ENCODE results near the gene SLC35C1.

Gene SLC35C1

DNA sequence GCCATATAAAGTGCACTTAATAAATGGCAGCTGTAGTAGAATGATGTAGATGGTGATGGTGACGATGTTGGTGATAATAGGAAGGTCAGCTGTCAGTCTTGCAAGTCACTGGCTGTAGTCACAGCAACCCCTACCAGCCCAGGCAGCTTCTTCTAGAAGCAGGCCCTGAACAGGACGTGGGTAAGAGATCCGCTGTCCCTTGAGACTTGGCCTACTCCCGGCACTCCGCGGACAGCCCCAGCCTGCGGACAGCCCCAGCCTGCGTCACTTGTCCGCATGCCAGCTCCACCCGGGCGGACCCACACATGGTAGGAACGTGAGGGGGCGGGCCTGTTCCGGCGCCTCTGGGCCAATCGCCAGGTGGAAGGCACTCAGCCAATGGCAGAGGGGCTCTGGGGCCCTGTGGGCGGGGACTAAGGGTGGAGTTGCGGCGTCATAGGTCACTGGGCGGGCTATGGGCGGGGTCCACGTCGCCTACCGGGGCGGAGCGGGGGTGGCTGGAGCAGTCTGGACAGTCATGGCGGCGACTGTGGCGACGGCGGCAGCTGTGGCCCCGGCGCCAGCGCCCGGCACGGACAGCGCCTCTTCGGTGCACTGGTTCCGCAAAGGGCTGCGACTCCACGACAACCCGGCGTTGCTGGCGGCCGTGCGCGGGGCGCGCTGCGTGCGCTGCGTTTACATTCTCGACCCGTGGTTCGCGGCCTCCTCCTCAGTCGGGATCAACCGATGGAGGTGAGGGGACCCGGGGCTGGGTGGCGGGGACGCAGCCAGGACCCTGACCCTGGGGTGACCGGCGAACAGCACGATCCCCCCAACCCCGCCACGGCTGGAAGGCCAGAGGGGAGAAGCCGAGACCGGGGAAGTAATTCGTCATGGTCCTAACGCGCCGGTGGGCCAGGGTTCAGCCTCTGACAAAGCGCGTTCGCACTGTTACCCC lies 42.3 kb downstream of the SLC35C1 start, which contains the start of gene CRY2:
TSS of gene CRY2 (plus strand) at position 502 of the 937 bp plus-strand sequence. CDS start at position 518, 16 bp downstream.
- DNase-seq (ENCODE audit: low spot score) = peak; percentile 96

DNA sequence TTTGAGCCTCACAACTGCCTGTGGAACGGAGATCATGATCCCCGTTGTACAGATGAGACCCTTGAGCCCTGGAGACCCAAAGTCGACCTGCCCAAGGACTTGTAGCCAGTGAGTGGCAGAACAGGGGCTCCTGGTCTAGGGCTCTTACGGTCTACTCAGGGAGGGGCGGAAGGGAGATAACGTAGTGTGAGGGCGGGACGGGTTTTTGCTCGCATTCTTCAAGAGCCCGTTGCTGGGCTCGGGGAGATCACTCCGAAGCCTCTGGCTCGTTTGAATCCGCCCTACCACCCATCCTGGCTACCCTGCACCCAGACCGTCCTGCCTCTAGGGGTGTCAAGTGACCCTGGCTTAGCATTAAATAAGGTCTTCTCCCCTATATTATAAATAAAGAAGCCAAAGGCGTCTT lies 43.0 kb downstream of the SLC35C1 start:
- peak; percentile 68 for DNase-seq (ENCODE audit: low spot score)

DNA sequence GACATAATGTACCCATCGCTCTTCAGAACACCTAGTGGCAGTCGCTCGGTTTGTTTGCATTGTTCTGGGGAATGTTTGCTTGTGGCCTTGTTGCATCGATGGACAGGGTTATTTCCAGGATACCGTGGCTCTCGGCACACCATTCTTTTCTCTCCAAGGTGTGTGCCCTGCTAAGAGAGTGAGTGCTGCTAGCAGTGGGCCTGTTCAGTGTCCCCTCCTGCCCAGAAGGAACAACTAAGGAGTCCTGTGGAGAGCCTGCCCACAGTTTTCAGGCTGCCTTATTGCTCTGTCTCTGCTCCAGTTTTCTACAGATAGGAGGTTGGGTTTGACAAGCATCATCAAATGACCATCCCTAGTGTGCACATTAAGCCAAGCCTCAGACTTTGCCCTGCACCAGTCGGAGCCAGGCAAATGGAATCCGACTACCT lies 43.7 kb downstream of the SLC35C1 start:
- no peak for DNase-seq (ENCODE audit: low spot score)

DNA sequence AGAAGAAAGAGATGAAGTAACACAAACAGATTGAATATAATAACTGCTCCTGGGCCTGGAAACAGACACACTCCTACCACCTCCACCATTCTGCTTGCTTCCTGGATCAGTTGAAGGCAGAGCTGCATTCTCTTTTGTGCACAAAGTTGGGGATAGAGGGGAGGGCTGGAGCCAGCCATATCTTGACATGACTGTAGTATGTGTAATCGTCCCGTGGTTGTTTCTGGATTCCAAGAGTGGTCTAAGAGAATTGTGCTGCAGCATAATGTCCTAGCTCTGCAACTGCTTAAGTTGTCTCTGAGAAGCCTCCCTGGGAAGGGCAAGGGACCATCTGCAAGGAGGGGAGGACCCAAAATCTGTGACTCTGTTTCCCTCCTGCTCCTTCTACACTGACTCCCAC lies 45.5 kb downstream of the SLC35C1 start:
- peak; percentile 16 for DNase-seq (ENCODE audit: low spot score)

DNA sequence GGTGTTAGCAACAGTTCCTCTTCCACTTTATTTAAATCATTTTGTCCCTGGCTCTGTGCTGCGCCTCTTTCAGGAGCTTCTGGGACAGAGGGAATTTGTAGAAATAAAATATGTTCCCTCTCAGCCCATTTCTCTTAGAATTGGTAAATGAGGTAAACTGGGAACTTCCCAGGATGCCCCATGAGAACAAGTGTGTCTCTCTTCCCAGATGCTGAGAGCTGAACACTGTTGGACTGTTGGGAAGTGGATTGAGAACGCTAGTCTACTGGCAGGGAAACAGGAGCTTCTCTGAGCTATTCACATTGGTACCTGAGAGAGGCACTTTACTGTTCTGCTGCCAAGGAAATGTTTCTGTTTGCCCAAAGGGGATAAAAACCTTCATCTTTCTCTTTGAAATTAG lies 46.3 kb downstream of the SLC35C1 start:
- no peak for DNase-seq (ENCODE audit: low spot score)

DNA sequence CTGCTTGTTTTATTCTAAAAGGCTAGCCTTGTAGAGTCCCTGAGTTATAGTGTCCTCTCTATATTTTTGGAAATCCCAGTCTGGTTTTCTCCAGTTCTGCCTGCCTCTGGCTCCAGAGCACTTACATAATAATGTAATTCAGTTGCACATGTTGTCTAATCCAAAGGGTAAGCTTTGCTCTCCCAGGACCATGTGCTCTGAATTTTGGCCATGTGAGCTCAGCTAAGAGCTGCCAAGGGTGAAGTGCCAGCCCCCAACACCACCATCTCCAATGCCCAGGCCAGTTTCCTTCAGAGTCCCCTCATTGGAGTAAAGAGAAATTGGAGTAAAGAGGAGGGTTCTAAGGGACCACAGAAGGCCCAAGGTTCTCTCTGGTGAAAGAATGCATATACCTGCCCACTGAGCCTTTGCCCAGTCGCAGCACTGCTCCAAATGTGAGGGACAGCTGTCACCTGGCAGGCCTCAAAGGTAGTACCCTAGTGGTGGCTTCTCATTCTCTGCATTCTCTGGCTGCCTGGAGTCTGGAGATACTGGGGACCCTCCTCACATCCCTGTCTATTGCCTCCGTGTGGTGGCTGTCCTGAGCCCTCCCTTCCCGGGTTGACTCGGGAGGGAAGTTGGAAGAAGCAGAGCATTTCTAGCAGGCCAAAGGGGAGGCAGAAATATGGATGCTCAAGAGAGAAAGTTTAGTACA lies 47.2 kb downstream of the SLC35C1 start:
- no peak for DNase-seq (ENCODE audit: low spot score)

DNA sequence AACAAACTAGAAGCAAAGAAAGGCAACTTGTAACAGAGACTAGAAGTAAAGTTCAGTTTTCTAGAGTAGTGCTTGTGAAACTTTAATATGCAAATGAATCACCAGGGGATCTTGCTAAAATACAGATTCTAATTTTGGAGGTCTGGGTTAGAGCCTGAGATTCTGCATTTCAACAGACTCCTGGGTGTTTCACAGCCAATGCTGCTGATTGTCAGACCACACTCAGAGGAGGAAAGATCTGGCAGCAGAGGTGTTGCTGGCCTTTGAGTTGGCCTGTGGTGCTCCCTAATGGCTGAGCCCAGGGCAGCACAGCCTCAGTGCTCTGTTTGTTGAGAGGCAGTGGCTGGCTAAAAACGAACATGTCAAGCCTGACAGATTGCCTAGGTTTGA lies 47.8 kb downstream of the SLC35C1 start:
- DNase-seq (ENCODE audit: low spot score) = no peak

DNA sequence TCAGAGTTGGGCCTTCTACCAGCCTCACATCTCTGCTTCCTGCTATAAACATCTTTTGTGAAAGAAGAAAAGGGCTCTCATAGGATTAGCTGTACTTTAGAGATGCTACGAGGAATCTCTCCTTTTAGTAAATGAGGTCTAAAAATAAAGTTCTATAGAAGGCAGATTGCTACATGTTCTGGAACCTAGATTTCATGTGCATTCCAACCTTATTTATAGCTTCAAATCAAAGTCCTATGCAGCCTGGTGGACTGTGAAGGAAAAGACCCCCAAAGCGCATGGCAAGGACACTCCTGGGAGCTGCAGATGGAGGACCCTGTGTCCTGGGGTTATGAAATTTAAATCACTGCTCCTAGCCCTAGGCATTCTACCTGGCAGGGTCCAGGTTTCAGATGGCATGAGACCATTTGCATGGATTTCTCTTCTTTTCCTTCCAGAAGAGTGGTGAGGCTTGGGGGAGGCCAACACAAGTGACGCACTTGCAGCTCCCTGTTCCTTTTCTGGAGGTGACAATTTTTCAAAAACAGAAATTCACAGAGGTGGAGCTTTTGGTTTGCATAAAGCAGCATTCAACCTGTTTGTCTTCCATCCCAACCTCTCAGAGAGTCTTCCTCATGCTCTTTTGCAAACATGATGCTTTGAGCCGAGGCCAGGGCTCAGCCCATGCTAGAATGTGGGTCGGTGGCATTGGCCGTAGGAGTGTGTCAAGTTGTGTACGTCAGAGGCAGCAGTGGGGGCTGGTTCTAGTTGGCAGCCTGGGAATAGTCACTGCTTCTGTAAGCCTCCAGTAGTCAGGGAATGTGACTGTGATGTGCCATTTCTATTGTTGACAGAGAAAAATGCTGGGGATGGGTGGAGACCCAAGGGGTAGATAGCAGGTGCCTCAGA lies 48.6 kb downstream of the SLC35C1 start:
- DNase-seq (ENCODE audit: low spot score) = no peak

DNA sequence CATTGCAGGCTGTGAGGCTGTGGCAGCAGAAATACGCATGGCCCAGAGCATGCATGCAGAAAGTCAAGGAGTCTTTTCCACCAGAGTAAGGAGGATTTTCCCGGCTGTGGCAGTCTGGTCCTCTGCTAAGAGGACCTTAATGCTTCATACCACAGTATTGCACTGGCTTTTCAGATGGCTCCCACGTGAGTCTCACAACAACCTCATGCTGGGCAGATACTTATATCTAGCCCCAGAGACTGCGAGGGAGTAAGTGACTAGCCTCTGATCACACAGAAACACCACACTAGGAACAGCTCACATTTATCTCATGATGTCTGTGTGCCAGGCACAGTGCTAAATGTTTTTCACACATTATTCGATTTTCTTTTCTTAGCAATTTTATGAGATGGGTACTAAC lies 50.4 kb downstream of the SLC35C1 start:
- no peak for DNase-seq (ENCODE audit: low spot score)

DNA sequence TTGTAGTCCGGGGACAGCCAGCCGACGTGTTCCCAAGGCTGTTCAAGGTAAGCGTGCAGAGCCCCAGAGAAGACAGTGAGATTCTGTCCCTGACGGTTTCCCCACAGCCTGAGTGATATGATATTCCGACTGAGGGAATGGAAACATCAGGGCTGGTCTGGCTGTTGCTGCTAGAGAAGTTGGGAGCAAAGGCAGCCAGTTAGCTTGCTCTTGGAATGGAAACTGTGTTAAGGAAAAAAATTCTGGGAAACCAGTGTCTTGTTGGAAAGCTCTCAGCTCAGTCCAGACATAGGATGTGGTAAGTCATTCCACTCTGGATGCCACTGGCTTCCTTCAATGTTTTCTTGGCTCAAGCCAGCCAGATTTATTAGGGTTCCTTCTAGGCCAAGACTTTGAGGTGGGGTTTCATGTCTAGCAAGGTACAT lies 51.1 kb downstream of the SLC35C1 start:
- no peak for DNase-seq (ENCODE audit: low spot score)

DNA sequence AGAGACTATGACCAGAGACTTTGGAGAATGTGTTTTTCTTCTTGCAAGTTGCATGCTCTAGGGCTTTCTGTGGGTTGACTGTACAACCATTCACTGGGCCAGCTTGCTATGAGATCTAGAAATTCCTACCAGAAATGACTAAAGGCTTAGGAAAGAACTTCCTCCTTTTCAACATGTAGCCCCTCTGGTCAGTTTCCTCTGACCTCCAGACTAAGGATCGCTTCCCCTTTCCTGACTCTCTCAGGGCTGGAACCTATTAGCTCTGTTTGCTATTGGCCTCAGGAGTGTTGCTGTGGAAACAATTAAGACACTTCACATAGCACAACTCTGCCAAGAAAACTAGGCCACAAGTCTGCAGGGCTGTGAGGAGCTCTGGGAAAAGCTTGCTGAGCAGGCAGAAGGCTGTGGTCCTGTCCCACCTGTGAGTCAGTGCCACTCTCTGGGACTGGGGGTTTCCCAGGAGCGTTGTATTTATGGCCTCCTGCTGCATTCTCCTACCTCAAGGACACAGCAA lies 53.1 kb downstream of the SLC35C1 start:
- no peak for DNase-seq (ENCODE audit: low spot score)

DNA sequence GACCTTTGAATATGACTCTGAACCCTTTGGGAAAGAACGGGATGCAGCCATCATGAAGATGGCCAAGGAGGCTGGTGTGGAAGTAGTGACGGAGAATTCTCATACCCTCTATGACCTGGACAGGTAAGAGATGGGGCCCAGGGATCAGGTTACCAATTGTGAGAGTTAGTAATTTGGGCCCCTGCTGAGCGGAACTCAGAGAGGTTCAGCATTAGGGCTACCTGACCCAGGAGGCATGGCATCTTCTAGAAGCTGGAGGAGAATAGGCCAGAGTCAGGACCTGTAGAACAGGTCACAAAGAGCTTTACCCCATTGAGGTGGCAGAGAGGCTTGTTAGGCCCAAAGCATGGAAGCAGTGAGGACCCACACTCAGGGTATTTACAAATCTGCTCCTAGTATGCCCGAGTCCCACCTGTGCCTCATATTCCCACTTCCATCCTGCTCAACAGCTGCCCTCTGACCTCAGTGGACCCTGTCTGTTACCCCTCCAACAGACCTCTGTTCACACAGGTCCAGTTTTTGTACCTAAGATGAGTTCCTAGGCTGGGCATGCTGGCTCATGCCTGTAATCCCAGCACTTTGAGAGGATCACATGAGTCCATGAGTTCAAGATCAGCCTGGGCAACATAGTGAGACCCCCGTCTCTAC lies 53.9 kb downstream of the SLC35C1 start:
- DNase-seq (ENCODE audit: low spot score) = no peak

DNA sequence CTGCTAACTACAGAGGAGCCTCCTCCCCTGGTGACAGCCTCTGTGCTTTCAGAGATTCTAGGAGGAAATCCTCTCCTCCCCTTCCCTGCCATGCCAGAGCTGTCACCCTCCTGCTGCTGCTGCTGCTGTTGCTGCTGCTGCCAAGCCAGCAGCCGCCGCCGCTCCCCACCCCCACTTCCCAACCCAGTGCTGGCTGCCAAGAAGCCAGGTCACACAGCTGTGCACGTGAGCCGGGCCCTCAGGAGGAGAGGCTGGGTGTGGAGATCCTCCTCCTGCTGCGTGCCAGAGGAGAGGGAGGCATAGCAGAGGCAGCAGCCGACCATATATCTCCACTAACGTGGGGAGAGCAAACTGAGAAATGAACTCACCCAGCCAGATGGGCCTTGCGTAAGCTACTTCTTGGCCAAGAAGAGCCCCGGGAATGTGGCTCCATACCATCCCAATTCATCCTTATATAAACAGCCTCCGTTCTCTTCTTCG lies 54.8 kb downstream of the SLC35C1 start:
- no peak for DNase-seq (ENCODE audit: low spot score)

DNA sequence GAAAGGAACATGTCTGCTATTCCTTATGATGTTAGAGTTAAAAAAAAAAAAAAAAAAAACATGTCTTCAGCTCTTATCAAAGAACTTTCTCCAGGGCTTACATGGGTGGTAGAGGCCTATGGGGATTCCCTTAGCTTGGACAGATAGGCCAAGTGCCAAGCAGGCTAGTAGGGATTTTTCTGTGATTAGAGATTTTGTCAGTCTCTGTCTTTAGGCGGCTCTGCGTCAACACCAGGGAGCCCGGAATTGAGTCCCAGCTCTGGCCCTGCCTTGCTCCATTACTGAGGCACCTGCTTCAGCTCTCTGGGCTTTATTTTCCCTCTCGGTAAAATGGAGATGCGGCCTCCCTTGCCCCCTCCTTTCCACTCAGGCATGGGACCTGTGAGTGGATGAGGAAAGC lies 55.4 kb downstream of the SLC35C1 start:
- no peak for DNase-seq (ENCODE audit: low spot score)

DNA sequence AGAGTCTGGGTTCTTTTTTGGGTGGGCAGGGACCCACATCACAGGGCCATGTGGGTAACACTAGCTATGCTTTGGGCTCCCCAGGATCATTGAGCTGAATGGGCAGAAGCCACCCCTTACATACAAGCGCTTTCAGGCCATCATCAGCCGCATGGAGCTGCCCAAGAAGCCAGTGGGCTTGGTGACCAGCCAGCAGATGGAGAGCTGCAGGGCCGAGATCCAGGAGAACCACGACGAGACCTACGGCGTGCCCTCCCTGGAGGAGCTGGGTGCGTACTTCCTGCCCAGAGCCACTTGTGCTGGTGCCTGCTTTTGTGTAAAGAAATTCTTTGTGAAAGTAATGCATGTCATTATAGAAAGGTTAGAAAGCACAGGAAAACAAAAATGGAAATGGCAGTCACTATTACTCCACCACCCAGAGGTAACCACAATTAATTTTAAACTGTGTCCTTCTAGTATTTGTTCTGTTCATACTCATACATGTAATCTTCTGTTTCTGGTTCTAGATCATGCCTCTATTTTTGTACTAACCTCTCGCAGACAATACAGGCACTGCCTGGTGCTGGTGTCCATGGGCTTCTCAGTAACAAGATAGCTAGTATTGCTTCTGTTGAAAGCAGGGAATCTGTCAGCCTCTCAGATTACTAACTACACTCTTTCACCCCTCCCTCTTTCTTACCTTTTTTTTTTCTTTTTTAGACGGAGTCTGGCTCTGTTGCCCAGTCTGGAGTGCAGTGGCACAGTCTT lies 56.0 kb downstream of the SLC35C1 start:
- no peak for DNase-seq (ENCODE audit: low spot score)
